Erythroblast (primary cell): ENCODE results near the gene HTR5A.

Experiments
- GATA1 ChIP-seq: IDR thresholded peaks from 2 replicates; pipeline ENCODE4 v1.6.1; 2011; ENCODE audit warnings: low read depth, mild to moderate bottlenecking, control low read depth, low read length, moderate library complexity
- POLR2A ChIP-seq: IDR thresholded peaks from 2 replicates; pipeline ENCODE4 v1.6.1; 2011; ENCODE audit warnings: mild to moderate bottlenecking, low read length

GRCh38 chr7:155057076-155057475 is 13.0 kb upstream of the HTR5A start:
- TF ChIP-seq POLR2A (no peak), GATA1 (no peak)
